ENCODE results near the gene LPCAT2.

Gene LPCAT2

DNA sequence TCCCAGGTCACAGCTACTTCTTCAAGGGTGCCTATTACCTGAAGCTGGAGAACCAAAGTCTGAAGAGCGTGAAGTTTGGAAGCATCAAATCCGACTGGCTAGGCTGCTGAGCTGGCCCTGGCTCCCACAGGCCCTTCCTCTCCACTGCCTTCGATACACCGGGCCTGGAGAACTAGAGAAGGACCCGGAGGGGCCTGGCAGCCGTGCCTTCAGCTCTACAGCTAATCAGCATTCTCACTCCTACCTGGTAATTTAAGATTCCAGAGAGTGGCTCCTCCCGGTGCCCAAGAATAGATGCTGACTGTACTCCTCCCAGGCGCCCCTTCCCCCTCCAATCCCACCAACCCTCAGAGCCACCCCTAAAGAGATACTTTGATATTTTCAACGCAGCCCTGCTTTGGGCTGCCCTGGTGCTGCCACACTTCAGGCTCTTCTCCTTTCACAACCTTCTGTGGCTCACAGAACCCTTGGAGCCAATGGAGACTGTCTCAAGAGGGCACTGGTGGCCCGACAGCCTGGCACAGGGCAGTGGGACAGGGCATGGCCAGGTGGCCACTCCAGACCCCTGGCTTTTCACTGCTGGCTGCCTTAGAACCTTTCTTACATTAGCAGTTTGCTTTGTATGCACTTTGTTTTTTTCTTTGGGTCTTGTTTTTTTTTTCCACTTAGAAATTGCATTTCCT is 3.4 kb upstream of the LPCAT2 start:
- no peak for ATAC-seq

GRCh38 chr16:55506083-55506482 is 2.8 kb upstream of the LPCAT2 start:
- no peak for ATAC-seq

- ATAC-seq = no peak
Measured at GRCh38 chr16:55506708-55507107, 2.2 kb upstream of the LPCAT2 start.

DNA sequence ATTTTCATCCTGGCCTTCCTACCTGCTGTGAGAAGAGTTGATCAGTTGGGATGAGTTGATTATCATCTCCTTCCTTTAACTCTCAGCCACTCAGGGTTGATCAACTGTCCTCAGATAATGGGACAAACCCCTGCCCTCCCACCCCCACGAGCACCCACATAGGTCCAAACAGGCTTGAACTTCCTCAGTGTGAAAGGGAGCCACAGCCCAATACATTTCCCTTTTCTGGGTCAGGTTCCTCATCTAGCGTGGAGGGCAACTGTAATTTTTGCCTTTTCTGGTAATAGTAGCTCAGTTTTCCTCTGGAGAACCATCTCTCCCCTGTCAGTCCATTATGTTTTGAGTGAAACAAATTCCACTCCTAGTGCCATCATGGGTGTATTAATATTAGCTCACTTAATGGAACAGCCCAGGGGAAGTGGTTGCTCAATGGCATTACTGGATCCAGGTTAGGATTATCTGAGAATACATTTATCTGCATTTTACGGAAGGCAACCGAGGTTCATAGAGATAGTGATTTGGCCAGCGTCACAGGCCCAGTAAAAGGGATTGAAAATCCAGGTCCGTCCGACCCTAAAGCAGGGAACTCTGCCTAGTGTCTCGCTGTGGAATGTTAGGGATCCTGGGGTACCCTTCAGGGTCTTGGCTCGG is 476 bp upstream of the LPCAT2 start:
- ATAC-seq = no peak

GRCh38 chr16:55510185-55510805 is 1.4 kb downstream of the LPCAT2 start:
- ATAC-seq = no peak

DNA sequence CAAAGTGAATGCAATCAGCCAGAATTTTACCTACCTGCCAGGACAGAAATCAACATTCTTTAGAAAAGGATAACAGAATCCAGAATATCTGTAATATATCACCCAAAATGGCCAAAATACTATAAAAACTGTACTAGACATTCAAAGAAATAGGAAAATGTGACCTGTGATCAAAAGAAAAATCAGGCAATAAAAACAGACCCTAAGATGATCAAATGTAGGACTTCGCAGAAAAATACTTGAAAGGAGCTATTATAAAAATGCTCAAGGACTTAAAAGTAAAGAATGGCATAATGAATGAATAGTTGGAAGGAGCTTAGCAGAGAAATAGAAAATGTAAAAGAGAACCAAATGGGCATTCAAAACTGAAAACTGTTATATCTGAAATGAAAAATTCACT is 4.1 kb downstream of the LPCAT2 start:
- ATAC-seq = no peak

GRCh38 chr16:55513616-55514015 is 4.7 kb downstream of the LPCAT2 start:
- no peak for ATAC-seq

GRCh38 chr16:55515111-55515510 is 6.2 kb downstream of the LPCAT2 start:
- ATAC-seq = no peak

- ATAC-seq = no peak
Measured at GRCh38 chr16:55521792-55522191, 12.9 kb downstream of the LPCAT2 start.

GRCh38 chr16:55526441-55526840 is 17.6 kb downstream of the LPCAT2 start:
- no peak for ATAC-seq

DNA sequence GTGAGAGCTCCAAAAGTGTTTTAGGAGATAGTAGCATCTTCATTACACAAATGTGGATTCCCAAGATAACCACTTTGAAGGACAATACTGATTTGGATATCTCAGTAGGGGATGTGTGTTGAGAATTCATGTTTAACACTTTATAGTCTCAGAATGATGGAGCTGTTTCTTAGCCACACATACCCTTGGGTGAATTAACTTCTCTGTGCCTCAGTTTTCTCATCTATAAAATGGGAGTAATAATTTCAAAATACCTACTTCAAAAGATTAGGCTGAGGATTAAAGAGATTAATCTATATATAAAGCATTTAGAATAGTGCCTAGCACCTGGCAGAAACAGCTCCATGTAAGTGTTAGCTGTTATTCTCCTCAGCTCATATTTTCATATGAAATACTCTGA is 19.0 kb downstream of the LPCAT2 start:
- ATAC-seq = no peak

DNA sequence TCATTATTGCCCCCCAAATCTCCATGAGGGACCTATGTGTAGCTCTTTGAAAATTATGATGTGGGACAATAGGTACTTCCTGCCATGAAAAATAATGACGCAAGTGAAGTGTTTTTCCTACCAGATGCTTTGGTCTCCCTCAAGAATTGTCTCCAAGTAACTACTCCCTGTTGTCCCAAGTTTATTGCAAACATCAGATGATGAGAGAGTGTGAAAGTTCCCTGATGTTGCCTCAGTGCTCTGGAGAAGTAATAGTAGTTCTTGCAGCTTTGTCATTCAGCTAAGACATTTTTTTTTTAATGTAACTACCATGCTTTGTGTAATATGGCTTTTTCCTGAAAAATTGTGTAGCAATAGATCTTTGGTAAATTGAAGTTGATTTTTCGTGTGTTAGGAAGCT is 20.1 kb downstream of the LPCAT2 start:
- no peak for ATAC-seq

- no peak for ATAC-seq
Measured at GRCh38 chr16:55530316-55530856, 21.5 kb downstream of the LPCAT2 start.

GRCh38 chr16:55532227-55532626 is 23.4 kb downstream of the LPCAT2 start:
- no peak for ATAC-seq

DNA sequence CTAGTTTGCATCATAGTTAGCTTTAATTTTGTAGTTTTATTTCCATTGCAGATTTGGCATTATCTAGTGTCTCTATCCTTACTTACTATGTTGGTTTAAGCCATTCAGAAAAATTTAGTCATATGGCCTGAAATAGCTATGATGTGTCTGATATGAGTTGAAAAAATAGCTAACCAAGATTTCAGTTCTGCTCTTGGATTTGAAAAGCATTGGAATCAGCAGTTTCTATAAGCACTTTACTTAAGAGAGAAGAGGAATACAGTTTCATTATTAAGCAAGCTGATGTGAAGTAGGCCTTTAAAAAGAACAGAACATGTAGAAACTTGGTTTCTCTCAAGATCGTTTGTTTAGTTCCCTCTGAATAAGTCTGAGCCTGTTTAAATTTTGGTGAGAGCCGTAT is 25.9 kb downstream of the LPCAT2 start:
- no peak for ATAC-seq

DNA sequence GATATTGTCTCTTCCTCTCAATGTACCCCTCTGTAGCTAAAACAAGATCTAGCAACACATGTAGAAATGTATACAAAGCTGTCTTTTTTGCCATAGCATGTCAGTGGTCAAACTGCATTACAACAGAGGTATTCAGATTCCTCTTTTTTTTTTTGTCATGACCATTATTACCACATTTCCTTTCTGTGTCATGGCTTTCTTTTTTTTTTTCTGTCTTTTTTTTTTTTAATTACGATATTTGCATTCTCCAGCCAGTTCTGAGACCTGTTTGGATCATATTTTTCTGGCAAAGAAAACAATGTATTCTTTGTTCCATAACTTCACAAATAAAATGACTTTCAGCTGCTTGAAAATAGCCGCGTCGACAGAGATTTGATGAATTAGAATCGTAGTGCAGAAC is 30.2 kb downstream of the LPCAT2 start:
- ATAC-seq = no peak

DNA sequence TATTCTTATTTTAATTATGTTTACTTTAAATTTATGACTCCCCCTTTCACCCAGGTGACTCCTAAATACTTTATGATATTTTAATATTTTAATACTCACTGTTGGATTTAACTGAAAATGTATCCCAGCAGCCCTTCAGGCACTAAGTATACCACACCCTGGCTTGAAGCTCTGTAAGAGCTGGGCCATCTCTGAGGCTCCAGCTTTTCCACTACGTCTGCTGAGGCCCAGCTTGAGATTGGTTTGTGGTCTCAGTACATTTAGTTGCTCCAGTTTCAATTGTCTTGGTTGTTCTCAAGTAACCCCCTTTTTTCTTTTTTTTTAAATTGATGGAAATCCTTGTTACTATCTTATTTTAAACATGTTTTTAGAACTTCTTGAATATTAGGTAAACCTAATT is 30.6 kb downstream of the LPCAT2 start:
- no peak for ATAC-seq

DNA sequence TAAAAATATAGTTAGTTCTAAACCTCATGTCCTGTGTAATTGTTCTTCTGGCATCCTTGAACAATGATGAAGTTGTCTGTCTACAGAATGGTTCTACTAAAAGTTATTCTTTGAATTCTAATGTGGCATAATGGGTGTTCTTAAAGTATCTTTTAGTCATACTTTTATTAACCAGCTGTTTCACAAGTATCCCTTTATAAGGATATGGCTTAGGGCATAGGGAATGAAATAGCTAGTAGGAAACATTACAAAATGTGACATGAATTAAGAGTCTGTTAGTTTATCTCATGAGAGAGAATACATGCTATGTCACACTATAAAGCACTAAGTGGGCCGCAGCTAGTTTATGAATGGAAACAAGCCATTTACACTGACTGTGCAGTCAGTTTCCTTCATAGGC is 31.3 kb downstream of the LPCAT2 start:
- ATAC-seq = no peak

GRCh38 chr16:55542459-55543082 is 33.7 kb downstream of the LPCAT2 start:
- ATAC-seq = no peak

GRCh38 chr16:55543472-55543871 is 34.6 kb downstream of the LPCAT2 start:
- no peak for ATAC-seq

DNA sequence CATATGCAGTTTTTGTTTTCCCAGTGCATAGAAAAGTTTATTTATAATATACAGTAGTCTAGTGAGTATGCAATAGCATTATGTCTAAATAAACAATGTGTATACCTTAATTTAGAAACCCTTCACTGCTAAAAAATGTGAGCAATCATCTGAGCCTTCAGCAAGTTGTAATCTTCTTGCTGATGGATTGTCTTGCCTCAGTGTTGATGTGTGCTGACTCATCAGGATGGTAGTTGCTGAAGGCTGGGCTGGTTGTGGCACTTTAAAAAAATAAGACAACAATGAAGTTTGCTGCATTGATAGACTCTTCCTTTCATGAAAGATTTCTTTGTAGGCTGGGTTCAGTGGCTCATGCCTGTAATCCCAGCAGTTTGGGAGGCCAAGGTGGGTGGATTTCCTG is 43.7 kb downstream of the LPCAT2 start:
- no peak for ATAC-seq

GRCh38 chr16:55555436-55555835 is 46.6 kb downstream of the LPCAT2 start:
- ATAC-seq = no peak

DNA sequence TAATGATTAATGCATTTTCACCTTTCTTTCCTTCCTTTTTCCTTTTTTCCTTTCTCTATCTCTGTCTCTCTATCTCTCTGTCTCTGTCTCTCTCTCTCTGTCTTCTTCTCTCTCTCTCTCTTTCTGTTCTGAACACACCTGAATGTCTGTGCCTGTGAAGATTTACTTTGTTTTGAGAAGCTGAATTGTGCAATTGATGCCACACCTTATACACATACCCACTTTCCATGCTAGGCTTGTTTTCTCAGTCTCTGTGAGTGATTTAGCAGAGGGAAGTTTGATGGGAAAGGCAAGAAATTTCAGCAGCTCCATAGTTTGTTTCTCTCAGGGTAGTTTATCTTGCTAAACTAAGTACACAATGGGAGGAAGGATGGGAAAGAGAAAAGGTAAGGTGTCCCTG is 48.3 kb downstream of the LPCAT2 start:
- no peak for ATAC-seq

DNA sequence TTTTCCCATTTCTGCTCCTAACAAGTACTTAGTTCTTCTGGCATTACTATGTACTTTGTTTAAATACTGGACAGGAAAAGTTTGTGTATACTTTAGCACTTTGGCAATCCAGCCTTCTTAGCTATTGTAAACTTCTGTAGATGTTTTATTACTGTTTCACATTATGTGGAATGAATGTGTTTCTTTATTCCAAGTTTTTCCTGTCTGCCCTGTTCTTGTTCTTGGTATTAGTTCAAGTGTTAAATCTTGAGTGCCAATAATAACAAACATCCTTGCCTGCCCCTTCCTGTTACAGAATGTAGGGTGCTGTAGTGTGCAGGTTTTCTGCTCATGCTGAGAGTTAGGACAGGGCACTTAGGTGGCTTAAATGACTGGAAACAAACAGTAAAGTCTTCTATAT is 50.4 kb downstream of the LPCAT2 start:
- no peak for ATAC-seq

Data from activated CD4-positive, CD25-positive, alpha-beta regulatory T cell treated with anti-CD3 and anti-CD28 coated beads, Interleukin-2, amount 50 U/mL, for 24 hours (primary cell).